Measurements from ENCODE around the gene UGT1A10.

DNA sequence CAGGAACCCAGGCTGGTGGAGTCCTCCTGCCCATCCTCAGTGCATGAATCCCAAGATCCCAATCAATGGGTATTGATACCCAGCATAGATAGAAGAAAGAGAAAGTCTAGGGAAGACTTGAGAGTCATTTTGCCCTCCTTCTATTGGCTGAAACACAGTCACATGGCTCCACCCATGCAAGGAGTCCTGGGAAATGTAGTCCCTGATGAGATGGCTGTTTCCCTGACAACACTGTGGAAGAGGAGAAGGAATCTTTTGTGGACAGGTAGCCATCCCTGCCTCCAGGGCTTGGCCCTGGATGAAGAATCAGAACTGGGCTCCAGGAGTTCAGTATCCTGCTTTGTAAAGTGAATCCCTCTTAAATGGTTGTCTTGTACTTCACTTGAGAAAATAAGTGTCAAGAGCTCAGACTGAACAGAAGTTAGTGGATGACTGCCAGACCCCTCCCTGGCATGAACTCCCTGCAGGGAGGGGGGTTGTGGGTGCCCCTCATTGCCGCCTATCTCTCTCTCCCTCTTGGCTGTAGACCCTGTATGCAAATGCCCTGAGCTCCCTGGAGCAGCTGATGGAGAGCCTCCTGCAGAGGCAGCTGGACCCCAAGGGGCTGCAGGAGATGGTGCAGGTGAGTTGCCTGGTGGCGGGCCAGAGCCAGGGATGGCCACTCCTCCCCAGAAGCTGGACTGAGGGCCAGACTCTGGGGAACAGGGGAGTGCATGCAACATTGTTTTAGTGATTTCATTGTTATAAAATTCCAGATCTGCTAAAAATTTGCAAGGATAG is 178.0 kb downstream of the UGT1A10 start:
- TF ChIP-seq POLR2AphosphoS5 (IDR thresholded peaks at IDR 0.05; ENCODE audit: low read depth, low read length) (no peak), POLR2A (IDR thresholded peaks at IDR 0.05; ENCODE audit: low read depth, low read length) (no peak)
